HG02571 (cell line): ENCODE data around the gene COL25A1.
"Not testable (repeated sequence)": the region's sequence is repeated elsewhere in the genome, so short reads cannot be mapped to it uniquely, and the experiment has no call there.

ENCODE experiments used
- ATAC-seq: cut with Tn5 transposase; IDR thresholded peaks from one replicate; pipeline ENCODE4 v1.9.1; 2021; ENCODE audit warnings: mild to moderate bottlenecking, moderate library complexity; ENCODE audit not compliant: unreplicated experiment

COL25A1 gene

GRCh38 chr4:109131559-109131958 is 170.9 kb downstream of the COL25A1 start:
- no peak for ATAC-seq

- ATAC-seq, result no peak
Measured at GRCh38 chr4:109128589-109128988, 173.9 kb downstream of the COL25A1 start.

GRCh38 chr4:109127866-109128265 is 174.6 kb downstream of the COL25A1 start:
- ATAC-seq, result no peak

- ATAC-seq, result no peak
Measured at GRCh38 chr4:109126856-109127255, 175.6 kb downstream of the COL25A1 start.

GRCh38 chr4:109125084-109125483 is 177.4 kb downstream of the COL25A1 start:
- ATAC-seq, result no peak

- no peak for ATAC-seq
Measured at GRCh38 chr4:109123951-109124350, 178.5 kb downstream of the COL25A1 start.

- ATAC-seq, result no peak
Measured at GRCh38 chr4:109121561-109121960, 180.9 kb downstream of the COL25A1 start.

- no peak for ATAC-seq
Measured at GRCh38 chr4:109119852-109120251, 182.6 kb downstream of the COL25A1 start.

GRCh38 chr4:109118635-109119034 is 183.8 kb downstream of the COL25A1 start:
- no peak for ATAC-seq

- no peak for ATAC-seq
Measured at GRCh38 chr4:109114501-109114900, 188.0 kb downstream of the COL25A1 start.

GRCh38 chr4:109113521-109113920 is 188.9 kb downstream of the COL25A1 start:
- ATAC-seq, result no peak

GRCh38 chr4:109111031-109111430 is 191.4 kb downstream of the COL25A1 start:
- ATAC-seq, result no peak

- not testable (repeated sequence) for ATAC-seq
Measured at GRCh38 chr4:109108215-109108614, 194.2 kb downstream of the COL25A1 start.

- ATAC-seq, result no peak
Measured at GRCh38 chr4:109094056-109094455, 208.4 kb downstream of the COL25A1 start.

- no peak for ATAC-seq
Measured at GRCh38 chr4:109091727-109092409, 210.6 kb downstream of the COL25A1 start.

- no peak for ATAC-seq
Measured at GRCh38 chr4:109083911-109084310, 218.5 kb downstream of the COL25A1 start.

- ATAC-seq, result no peak
Measured at GRCh38 chr4:109079731-109080130, 222.7 kb downstream of the COL25A1 start.

GRCh38 chr4:109079201-109079600 is 223.3 kb downstream of the COL25A1 start:
- ATAC-seq, result no peak

GRCh38 chr4:109078724-109079123 is 223.7 kb downstream of the COL25A1 start:
- ATAC-seq, result no peak

- no peak for ATAC-seq
Measured at GRCh38 chr4:109077505-109077904, 225.0 kb downstream of the COL25A1 start.

- not testable (repeated sequence) for ATAC-seq
Measured at GRCh38 chr4:109076709-109077108, 225.7 kb downstream of the COL25A1 start.

- ATAC-seq, result no peak
Measured at GRCh38 chr4:109075621-109076020, 226.8 kb downstream of the COL25A1 start.

- ATAC-seq, result no peak
Measured at GRCh38 chr4:109072595-109072994, 229.9 kb downstream of the COL25A1 start.
